ENCODE measurements around the gene RTN4R.

The RTN4R gene

DNA sequence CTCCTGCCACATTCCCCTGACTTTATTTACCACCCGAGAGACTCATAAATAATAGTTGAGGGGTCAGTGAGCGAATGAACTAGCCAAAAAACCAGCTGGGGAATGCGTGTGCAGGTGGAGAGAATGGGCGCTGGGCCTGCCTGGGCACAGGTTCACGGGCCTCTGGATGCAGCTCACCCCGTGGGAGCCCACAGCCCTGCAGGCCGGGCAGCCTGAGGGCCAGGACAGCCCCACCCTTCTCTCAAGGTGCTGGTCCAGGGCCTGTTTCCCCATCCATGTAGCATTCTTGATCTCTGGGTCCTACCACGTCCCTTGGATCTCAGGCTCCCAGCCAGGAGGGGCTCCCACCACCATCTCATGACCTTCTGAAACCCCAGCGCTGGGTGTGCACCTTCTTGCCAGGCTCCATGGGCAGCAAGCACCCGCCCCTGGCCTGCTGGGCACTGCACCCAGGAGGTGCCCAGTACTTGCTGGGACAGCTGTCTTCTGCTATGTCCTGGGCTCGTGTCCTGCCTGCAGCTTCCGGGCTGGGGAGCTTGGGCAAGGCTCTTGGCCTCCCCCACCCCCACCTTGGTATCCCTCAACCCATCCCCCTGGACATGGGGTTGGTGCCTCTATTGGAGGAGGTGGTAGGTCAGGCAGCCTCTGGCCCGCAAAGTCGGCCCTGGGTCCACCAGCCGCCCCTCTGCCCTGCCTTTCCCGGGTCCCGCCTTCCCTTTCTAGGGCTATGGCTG is 74.2 kb downstream of the RTN4R start:
- H2AFZ ChIP-seq = no peak overlapping the region
- no peak overlapping the region for H3K27ac ChIP-seq
- no peak overlapping the region for H3K4me2 ChIP-seq (ENCODE audit: low read length)
- H3K79me2 ChIP-seq = no peaks in the 10 kb centered on the region
- no peaks in the 10 kb centered on the region for H3K36me3 ChIP-seq (ENCODE audit: control insufficient read depth, insufficient read depth, low read length)
- no peak overlapping the region for H3K4me3 ChIP-seq (ENCODE audit: low read depth, low read length)
- no peaks in the 10 kb centered on the region for H3K27me3 ChIP-seq (ENCODE audit: control insufficient read depth, insufficient read depth, low read length)
- H3K9me3 ChIP-seq (ENCODE audit: control insufficient read depth, low read length) = no peaks in the 10 kb centered on the region
- TF ChIP-seq, protein P1, sequence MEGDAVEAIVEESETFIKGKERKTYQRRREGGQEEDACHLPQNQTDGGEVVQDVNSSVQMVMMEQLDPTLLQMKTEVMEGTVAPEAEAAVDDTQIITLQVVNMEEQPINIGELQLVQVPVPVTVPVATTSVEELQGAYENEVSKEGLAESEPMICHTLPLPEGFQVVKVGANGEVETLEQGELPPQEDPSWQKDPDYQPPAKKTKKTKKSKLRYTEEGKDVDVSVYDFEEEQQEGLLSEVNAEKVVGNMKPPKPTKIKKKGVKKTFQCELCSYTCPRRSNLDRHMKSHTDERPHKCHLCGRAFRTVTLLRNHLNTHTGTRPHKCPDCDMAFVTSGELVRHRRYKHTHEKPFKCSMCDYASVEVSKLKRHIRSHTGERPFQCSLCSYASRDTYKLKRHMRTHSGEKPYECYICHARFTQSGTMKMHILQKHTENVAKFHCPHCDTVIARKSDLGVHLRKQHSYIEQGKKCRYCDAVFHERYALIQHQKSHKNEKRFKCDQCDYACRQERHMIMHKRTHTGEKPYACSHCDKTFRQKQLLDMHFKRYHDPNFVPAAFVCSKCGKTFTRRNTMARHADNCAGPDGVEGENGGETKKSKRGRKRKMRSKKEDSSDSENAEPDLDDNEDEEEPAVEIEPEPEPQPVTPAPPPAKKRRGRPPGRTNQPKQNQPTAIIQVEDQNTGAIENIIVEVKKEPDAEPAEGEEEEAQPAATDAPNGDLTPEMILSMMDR (IDR thresholded peaks at IDR 0.05) = no peak
- no peaks in the 10 kb centered on the region for H3K4me1 ChIP-seq
- H3K9ac ChIP-seq = no peak overlapping the region

- TF ChIP-seq, protein P1 (IDR thresholded peaks at IDR 0.05) = no peak
- no peak overlapping the region for H2AFZ ChIP-seq
- no peak overlapping the region for H3K4me2 ChIP-seq (ENCODE audit: low read length)
- H3K27me3 ChIP-seq (ENCODE audit: control insufficient read depth, insufficient read depth, low read length) = no peaks in the 10 kb centered on the region
- no peaks in the 10 kb centered on the region for H3K79me2 ChIP-seq
- H3K4me3 ChIP-seq (ENCODE audit: low read depth, low read length) = no peak overlapping the region
- no peak overlapping the region for H3K9ac ChIP-seq
- no peaks in the 10 kb centered on the region for H3K4me1 ChIP-seq
- H3K36me3 ChIP-seq (ENCODE audit: control insufficient read depth, insufficient read depth, low read length) = no peaks in the 10 kb centered on the region
- no peak overlapping the region for H3K27ac ChIP-seq
- no peaks in the 10 kb centered on the region for H3K9me3 ChIP-seq (ENCODE audit: control insufficient read depth, low read length)
Measured at GRCh38 chr22:20192972-20193760, 75.0 kb downstream of the RTN4R start.

GRCh38 chr22:20192293-20192971 is 75.7 kb downstream of the RTN4R start:
- TF ChIP-seq, protein P1 (IDR thresholded peaks at IDR 0.05) = no peak
- Histone ChIP-seq H3K9ac (no peak overlapping the region), H3K4me2 (ENCODE audit: low read length) (no peak overlapping the region), H3K27ac (no peak overlapping the region), H3K4me3 (ENCODE audit: low read depth, low read length) (no peak overlapping the region), H3K4me1 (no peaks in the 10 kb centered on the region), H3K36me3 (ENCODE audit: control insufficient read depth, insufficient read depth, low read length) (no peaks in the 10 kb centered on the region), H3K79me2 (no peaks in the 10 kb centered on the region), H3K27me3 (ENCODE audit: control insufficient read depth, insufficient read depth, low read length) (no peaks in the 10 kb centered on the region), H2AFZ (no peak overlapping the region), H3K9me3 (ENCODE audit: control insufficient read depth, low read length) (no peaks in the 10 kb centered on the region)

GRCh38 chr22:20191803-20192202 is 76.3 kb downstream of the RTN4R start:
- no peak overlapping the region for H3K4me2 ChIP-seq (ENCODE audit: low read length)
- H3K9me3 ChIP-seq (ENCODE audit: control insufficient read depth, low read length) = no peaks in the 10 kb centered on the region
- TF ChIP-seq, protein P1 (IDR thresholded peaks at IDR 0.05) = no peak
- no peak overlapping the region for H2AFZ ChIP-seq
- no peaks in the 10 kb centered on the region for H3K27me3 ChIP-seq (ENCODE audit: control insufficient read depth, insufficient read depth, low read length)
- no peak overlapping the region for H3K4me3 ChIP-seq (ENCODE audit: low read depth, low read length)
- no peaks in the 10 kb centered on the region for H3K4me1 ChIP-seq
- no peak overlapping the region for H3K9ac ChIP-seq
- H3K27ac ChIP-seq = no peak overlapping the region
- no peaks in the 10 kb centered on the region for H3K36me3 ChIP-seq (ENCODE audit: control insufficient read depth, insufficient read depth, low read length)
- H3K79me2 ChIP-seq = no peaks in the 10 kb centered on the region

Measured in parathyroid adenoma (tissue), 2 donors.